Parietal lobe (tissue), 2 donors: ENCODE results near the gene DNAJA4. TPM values are rescaled to one million over a fixed set of nuclear protein-coding genes. Genes with fewer than 3 reads are reported as not detected.

Experiments used
- small RNA-seq: library from RNA; depleted of rRNA; stranded (forward); fragments of <200 nt; gene quantifications from one replicate; pipeline ENCODE3, GENCODE V24; 2014; ENCODE audit warnings: low replicate concordance
- total RNA-seq: library from RNA; depleted of rRNA; stranded (reverse); fragments of >200 nt; gene quantifications from one replicate; pipeline ENCODE4 v1.2.3, GENCODE V29; 2014

DNAJA4 gene
- total RNA-seq = 50.1 TPM

GRCh38 chr15:78264304-78265136, at the start of gene DNAJA4:
TSS of gene DNAJA4 (plus strand) at chr15:78264562. CDS start at chr15:78264764, 202 bp downstream.

DNA sequence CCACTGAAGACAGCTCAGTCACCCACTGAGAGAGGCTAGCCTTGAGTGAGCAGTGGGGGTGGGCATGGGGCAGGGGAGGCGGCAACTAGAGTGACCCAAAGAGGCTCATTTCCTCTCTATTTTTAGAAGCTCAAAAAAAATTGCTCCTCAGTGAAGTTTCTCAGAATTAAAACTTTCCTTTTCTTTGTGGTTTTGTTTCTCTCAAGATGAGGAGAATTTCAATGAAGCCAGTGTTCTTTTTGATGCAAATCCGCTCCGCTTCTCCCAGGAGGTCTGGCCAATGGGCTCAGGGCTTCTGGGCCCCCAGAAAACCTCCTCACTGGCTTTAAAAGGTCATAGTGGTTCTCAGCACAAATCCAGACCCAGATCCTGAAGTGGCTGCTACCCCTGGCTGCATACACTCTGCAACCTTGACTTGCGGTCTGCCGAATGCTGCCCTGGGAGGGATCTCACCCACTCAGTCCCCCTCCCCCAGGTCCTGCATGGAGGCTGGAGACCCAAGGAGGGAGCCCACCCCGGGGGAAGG, 29.8 kb upstream of the DNAJA4 start, which contains the start of gene ACSBG1:
ACSBG1 (minus strand) TSS at position 51 of the 526 bp plus-strand sequence. CDS start 64 bp downstream, outside the sequence.

DNA sequence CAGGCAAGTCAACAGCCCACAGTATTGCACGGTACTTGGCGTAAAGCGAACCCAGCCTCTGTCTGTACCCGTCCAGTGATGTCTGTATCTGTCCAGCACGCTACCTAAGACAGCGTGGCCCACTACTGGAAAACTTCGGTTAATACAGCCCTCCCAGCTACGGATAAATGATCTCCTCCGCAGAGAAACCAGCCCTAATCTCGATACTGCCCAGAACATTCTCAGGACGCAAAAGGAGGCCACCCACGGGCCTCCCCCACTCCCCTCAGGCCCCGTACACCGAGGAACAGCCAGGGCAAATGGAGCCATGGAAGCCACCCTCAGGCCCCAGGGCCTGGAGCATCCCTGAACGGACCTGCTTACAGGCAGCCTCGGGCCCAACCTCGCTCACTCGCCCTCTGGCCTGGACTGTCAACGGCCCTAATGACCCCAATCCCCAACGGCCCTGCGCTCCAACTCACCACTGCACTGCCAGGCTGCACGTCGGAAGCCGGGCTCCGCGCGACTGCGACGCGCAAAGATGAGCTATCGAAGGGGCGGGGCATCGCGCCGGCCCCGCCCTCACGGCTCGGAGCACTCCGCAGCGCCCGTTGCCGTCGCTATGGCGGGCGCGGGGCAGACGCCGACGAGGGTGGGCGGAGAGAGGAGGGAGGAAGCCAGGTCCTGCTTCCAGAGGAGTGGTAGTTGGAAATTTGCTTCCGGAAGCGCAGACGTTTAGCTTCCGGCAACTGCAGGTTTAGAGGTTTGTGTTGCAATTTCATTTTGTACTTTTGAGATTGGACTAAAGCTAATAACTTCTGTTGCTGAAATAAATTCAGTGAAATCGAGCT, 35.0 kb downstream of the DNAJA4 start, which contains the start of gene SKIC8:
SKIC8 (minus strand) TSS at position 509 of the 830 bp plus-strand sequence. CDS start 3,923 bp downstream, outside the sequence.

Small RNAs within 50 kb of the gene (small RNA-seq; reads per million reads assigned to genes)
- not detected for gene AC090607.5

Other genes starting within 250 kb of the DNAJA4 start
- 22.8 TPM for gene TBC1D2B, start 186.9 kb upstream of the DNAJA4 start, total RNA-seq
- not detected for gene SH2D7, start 172.0 kb upstream of the DNAJA4 start, total RNA-seq
- 18.8 TPM for gene CIB2, start 133.1 kb upstream of the DNAJA4 start, total RNA-seq
- 45.4 TPM for gene IDH3A, start 115.2 kb upstream of the DNAJA4 start, total RNA-seq
- 4.1 TPM for gene ACSBG1, start 30.0 kb upstream of the DNAJA4 start, total RNA-seq
- gene SKIC8, start 35.0 kb downstream of the DNAJA4 start, total RNA-seq = 79.5 TPM
- gene CRABP1, start 75.8 kb downstream of the DNAJA4 start, total RNA-seq = 5.3 TPM
- 92.6 TPM for gene IREB2, start 173.7 kb downstream of the DNAJA4 start, total RNA-seq
- gene HYKK, start 243.0 kb downstream of the DNAJA4 start, total RNA-seq = 1.3 TPM